Epithelial cell of proximal tubule (primary cell): ENCODE measurements around the gene RTL1. TPM values are rescaled to one million over a fixed set of nuclear protein-coding genes. Genes with fewer than 3 reads are reported as not detected.

Source experiments
- DNase-seq: peaks from one replicate; pipeline ENCODE4 v3.0.0-alpha.2; 2011; ENCODE audit warnings: low read depth
- H3K4me3 ChIP-seq: 2 replicates; pipeline ENCODE4 v1.5.1; 2011; ENCODE audit warnings: low read depth, mild to moderate bottlenecking, low read length
- total RNA-seq: library from RNA; depleted of rRNA; stranded (reverse); fragments of >200 nt; gene quantifications from 2 replicates; pipeline ENCODE4 v1.2.3, GENCODE V29; 2015
- TF ChIP-seq, protein P1 (sequence below): conservative IDR thresholded peaks from 2 replicates; pipeline ENCODE4 v1.5.1; 2012; ENCODE audit warnings: low read depth, mild to moderate bottlenecking, low read length

Gene RTL1
- total RNA-seq, 1 donor from 2014 or later = 0.06 TPM

DNA sequence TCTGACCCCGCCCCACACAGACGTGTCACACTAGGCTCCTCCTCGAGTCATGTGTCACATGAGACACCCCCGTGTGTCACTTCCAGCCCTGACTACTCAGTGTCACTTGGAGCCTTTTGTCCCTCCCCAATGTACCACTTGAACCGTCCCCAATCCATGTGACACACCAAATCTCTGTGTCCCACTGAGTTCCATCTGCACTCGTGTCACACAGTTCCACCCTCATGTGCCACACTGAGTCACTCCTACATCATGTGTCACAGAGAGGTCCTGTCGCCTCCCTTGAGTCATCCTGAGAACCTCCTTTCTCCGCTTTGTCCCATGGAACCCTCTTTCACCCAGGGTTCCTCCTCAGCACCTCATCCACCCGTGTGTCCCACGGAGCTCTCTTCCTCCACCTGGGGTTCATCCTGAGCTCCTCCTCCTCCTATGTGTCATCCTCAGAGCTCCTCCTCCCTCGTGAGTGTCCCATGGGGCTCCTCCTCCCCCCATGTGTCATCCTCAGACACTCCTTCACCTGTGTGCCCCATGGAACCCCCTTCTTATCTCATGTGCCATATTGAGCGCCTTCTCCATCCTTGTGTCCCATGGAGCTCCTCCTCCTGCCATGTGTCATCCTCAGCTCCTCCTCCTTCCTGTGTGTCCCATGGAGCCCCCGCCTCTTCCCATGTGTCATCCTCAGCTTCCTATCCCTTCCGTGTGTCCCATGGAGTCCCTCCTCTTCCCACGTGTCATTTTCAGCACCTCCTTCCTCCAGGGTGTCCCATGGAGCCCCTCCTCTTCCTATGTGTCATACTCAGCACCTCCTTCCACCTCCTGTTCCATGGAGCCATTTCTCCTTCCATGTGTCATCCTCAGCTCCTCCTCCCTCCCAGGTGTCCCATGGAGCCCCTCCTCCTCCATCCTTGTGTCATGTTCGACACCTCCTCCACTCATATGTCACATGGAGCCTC, 32.0 kb downstream of the RTL1 start:
- no peak for DNase-seq
- TF ChIP-seq, protein P1, sequence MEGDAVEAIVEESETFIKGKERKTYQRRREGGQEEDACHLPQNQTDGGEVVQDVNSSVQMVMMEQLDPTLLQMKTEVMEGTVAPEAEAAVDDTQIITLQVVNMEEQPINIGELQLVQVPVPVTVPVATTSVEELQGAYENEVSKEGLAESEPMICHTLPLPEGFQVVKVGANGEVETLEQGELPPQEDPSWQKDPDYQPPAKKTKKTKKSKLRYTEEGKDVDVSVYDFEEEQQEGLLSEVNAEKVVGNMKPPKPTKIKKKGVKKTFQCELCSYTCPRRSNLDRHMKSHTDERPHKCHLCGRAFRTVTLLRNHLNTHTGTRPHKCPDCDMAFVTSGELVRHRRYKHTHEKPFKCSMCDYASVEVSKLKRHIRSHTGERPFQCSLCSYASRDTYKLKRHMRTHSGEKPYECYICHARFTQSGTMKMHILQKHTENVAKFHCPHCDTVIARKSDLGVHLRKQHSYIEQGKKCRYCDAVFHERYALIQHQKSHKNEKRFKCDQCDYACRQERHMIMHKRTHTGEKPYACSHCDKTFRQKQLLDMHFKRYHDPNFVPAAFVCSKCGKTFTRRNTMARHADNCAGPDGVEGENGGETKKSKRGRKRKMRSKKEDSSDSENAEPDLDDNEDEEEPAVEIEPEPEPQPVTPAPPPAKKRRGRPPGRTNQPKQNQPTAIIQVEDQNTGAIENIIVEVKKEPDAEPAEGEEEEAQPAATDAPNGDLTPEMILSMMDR = no peak
- H3K4me3 ChIP-seq = no peak overlapping the region

DNA sequence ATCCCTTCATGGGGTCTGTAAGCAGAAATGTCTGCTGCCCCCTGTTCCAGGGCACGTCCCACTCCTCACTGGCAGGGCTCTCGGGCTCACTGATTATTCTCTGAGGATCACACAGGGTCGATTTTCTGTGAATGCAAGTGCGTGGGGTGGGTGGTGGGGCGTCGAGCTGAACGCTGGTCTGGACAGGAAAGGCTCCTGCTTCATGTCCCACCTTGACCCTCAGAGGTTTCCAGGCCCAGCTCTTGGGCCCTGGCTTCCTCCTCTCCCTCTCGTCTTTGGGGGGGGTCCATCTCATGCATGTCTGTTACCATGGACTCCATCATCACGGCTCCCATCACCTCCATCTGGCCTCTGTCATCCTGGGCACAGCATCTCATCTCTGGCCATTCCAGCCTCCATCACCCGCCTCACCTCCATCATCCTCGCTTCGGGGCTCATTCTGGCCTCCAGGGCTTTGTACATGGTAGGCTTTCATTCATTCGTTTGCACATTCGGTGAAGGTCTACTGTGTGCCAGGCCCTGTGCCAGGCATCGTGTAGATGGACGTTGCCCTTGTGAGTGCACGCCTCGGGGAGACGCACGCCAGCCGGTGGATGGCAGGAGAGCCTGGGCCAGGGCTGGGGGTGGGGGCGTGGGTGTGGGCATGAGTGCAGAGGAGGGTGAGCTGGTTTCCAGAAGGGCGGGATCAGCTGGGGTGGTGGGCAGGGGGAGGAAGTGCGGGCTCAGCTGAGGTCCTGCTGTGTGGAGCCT, 34.7 kb downstream of the RTL1 start:
- DNase-seq = no peak
- TF ChIP-seq, protein P1 = no peak
- no peak overlapping the region for H3K4me3 ChIP-seq

DNA sequence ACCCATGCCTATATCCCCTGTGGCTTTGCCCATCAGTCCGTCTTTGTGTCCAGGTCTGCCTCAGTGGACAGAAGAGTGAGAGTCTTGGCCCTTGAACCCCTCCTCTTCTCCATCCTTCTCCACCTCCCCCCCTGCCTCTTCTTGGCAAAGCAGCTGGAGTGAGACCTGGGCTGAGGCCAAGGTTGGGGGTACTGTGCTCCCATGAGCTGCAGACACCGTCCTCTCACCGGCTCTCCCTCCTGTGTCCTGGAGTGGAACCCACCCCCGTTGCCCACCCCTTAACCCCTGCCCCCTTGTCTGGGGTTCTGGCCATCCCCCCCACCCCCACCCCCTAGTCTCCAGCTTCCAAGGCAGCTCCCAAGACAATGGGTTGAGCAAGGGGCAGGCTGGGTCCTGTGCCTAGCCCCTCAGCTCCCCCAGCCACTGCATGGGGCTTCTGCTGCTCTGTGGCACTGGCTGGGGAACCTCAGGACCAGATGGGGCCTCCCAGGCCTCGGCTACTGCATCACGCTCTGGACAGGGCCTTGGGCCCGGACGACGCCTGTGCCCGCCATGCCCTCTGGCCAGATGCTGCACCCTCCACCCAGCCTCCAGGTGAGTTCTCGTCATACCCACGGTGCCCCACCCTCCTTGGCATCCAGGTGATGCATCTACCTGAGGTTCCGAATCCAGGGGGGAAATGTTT, 35.7 kb downstream of the RTL1 start:
- TF ChIP-seq, protein P1 = no peak
- no peak for DNase-seq
- no peak overlapping the region for H3K4me3 ChIP-seq

DNA sequence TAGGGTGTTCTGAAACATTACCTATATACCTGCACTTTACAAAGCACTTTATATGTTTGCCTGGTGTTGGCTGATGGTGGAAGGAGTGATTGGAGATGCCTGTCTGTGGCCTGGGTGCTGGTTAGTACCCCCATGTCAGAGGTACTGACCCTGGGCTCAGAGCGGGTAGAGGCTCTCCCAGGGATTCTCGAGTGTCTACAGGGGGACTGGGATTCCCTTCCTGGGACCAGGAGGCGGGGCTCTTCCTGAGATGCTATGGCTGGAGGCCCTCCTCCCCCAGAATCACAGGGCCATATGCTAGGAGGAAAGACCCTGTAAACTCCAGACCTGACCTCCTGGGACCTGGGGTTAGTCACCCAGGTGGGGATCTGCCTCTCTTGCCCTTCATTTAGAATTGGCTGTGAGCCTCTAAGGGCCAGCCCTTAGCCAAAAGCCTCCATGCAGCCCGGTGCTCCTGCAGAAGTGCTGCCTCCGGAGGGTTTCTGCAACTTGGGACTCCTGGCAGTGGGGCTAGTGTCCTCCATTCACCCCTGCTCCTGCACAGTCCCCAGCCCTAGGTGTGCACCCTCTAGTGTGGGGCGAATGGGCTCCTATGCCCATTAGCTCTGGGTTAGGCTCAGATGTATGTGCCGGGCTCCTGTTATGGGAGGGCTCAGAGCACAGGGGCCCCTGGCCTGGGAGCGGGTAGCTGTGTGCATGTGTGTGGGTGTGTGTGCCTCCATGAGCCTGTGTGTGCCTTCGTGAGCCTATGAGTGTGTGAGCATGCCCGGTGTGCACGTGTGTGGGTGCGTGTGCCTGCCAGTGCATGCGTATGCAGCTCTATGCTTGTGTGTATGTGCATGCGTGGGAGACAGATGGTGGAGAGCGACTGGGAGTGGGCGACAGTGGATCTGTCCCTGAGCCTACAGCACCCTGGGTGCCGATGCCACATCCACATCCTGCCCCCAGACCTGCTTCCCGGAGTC, 36.6 kb downstream of the RTL1 start:
- TF ChIP-seq, protein P1 = no peak
- no peak overlapping the region for H3K4me3 ChIP-seq
- no peak for DNase-seq

DNA sequence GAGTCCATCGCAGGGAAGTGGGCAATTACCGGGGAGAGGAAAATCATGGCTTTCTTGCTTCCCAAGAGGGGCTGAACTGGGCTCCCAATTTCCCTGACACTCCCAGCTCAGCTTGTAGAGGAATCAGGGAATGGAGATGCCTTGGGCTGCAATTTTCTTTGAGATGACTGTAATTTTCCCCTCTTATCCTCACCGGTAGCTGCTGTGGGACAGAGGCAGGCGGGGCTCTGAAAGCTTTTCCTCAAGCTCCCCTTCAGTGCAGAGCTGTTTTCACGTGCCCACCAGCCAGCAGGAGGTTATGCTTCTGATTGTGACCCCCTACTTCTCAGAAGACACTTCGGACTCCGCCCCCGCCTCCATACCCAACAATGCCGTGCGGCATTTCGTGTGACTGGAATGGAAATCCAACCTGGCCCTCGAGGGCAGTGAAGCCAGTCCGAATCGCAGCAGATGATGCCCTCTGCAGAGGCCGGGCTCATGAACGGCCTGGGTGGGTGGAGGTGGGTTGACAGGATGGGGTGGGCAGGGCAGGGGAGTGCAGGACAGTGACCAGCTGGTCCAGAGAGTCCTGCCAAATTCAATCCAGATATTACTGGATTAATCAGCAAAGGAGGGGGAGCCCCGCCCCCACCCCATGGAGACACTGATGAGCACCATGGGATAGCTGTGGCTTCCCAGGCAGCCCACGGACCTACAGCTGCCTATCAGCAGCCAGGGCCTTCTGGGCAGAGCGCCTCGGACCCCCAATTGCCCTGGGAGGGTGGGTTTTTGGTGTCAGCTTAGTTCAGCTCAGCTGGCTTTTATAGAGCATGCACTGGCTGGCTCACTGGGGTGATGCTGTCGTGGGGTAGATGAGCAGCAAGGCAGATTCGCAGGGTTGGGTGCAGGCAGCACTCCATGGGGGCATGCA, 37.6 kb downstream of the RTL1 start:
- H3K4me3 ChIP-seq = no peak overlapping the region
- no peak for DNase-seq
- TF ChIP-seq, protein P1 = no peak
